Testis (tissue), 2 donors: ENCODE results near the gene SLC22A4.

Source experiments
- POLR2A ChIP-seq: fragments of 450-650 bp; IDR thresholded peaks from one replicate; pipeline ENCODE4 v1.6.1; 2017; ENCODE audit warnings: antibody characterized with exemption, mild to moderate bottlenecking, moderate library complexity
- TF ChIP-seq, protein P1 (sequence below), 3 experiments: fragments of 450-650 bp in 2 of 3; fragments of 200-600 bp in 1 of 3; sonication (generic) in 1 of 3; IDR thresholded peaks; one replicate each; pipeline ENCODE4 v1.5.1; 2016 to 2019; ENCODE audit warnings: antibody characterized with exemption in 3 of 3, mild to moderate bottlenecking in 2 of 3, moderate library complexity in 1 of 3

DNA sequence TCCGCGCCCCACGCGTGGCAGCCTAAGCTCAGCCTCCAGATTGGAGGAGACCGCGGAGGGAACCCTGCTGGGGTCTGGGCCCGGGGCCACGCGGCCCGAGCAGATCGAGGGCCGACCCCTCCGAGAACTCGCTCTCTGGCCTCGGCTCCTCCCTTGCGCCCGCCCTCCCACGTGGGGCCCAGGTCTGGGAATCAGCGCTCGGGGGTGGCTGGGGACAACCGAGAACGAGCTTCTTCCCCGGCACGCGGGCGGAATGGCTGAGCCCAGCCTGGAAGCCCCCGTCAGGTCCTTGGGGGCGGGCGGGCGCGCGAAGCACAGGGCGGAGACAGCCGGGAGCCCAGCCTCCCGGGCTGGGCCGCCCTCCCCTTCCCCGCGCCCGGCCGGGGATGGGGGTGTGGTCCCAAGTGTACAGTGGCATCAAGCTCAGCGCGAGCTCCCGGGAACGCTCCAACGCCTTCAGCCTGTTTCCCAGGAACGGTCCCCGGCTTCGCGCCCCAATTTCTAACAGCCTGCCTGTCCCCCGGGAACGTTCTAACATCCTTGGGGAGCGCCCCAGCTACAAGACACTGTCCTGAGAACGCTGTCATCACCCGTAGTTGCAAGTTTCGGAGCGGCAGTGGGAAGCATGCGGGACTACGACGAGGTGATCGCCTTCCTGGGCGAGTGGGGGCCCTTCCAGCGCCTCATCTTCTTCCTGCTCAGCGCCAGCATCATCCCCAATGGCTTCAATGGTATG lies at the start of gene SLC22A4:
- peak; percentile 73 for TF ChIP-seq POLR2A
- TF ChIP-seq, protein P1, sequence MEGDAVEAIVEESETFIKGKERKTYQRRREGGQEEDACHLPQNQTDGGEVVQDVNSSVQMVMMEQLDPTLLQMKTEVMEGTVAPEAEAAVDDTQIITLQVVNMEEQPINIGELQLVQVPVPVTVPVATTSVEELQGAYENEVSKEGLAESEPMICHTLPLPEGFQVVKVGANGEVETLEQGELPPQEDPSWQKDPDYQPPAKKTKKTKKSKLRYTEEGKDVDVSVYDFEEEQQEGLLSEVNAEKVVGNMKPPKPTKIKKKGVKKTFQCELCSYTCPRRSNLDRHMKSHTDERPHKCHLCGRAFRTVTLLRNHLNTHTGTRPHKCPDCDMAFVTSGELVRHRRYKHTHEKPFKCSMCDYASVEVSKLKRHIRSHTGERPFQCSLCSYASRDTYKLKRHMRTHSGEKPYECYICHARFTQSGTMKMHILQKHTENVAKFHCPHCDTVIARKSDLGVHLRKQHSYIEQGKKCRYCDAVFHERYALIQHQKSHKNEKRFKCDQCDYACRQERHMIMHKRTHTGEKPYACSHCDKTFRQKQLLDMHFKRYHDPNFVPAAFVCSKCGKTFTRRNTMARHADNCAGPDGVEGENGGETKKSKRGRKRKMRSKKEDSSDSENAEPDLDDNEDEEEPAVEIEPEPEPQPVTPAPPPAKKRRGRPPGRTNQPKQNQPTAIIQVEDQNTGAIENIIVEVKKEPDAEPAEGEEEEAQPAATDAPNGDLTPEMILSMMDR (IDR thresholded peaks at IDR 0.05): no peak
